GM12878 (cell line): ENCODE data around the gene LRGUK. TPM values are rescaled to one million over a fixed set of nuclear protein-coding genes. Genes with fewer than 3 reads are reported as not detected.

Experiments used
- ATAC-seq: fragments of 200-7000 bp; cut with Tn5 transposase; 3 replicates; pipeline ENCODE4 v1.9.1; 2020; ENCODE audit warnings: mild to moderate bottlenecking, moderate library complexity
- BruUV-seq: library from RNA; stranded (reverse); fragments of 400-500 nt; replicated peaks from 2 replicates; lab custom pipeline; 2021; lab: Mats Ljungman, UMichigan
- CTCF ChIA-PET: fragments of 300-600 bp; sonication (Branson Sonifier 250); formaldehyde crosslinking; extraction: SDS; loops from one replicate; lab custom pipeline; 2021; ENCODE audit warnings: inconsistent platforms; lab: Yijun Ruan, JAX
- POLR2A ChIA-PET: fragments of 350-600 bp; formaldehyde crosslinking; extraction: SDS; loops from one replicate; lab custom pipeline; 2021; ENCODE audit warnings: inconsistent platforms; lab: Charles Lee
- RAD21 ChIA-PET: fragments of 300-600 bp; sonication (Branson Sonifier 250); formaldehyde crosslinking; loops from one replicate; lab custom pipeline; 2023; ENCODE audit warnings: antibody characterized with exemption; ENCODE audit not compliant: unreplicated experiment; lab: Charles Lee
- SMC1A ChIA-PET: fragments of 300-600 bp; sonication (Branson Sonifier 250); formaldehyde crosslinking; loops from one replicate; lab custom pipeline; 2023; ENCODE audit not compliant: unreplicated experiment, uncharacterized antibody; lab: Charles Lee
- DNase-seq: peaks from one replicate; pipeline ENCODE4 v3.0.0-alpha.2; 2011; ENCODE audit warnings: low read depth, low spot score
- FAIRE-seq: peaks from 3 replicates; lab custom pipeline; 2011; peaks lifted over from hg19 to GRCh38; lab: Jason Lieb, UNC
- H2AFZ ChIP-seq: 2 replicates; pipeline ENCODE4 v1.6.0; 2011; ENCODE audit warnings: low read depth, low read length, control low read depth; ENCODE audit not compliant: control insufficient read depth
- H3K27ac ChIP-seq: 2 replicates; pipeline ENCODE4 v1.5.1; 2011; ENCODE audit warnings: control low read depth; ENCODE audit not compliant: control insufficient read depth, insufficient read depth
- H3K27me3 ChIP-seq, 2 experiments: replicated peaks in 1 of 2; 2 replicates each; pipeline versions ENCODE4 v1.6.0 to v1.6.1; 2011; ENCODE audit warnings: low read length in 1 of 2; ENCODE audit not compliant: control insufficient read depth in 2 of 2, insufficient read depth in 2 of 2
- H3K36me3 ChIP-seq, 2 experiments: 2 replicates each; pipeline ENCODE4 v1.5.1; 2011; ENCODE audit warnings: low read length in 1 of 2; ENCODE audit not compliant: control insufficient read depth in 2 of 2, insufficient read depth in 2 of 2
- H3K4me1 ChIP-seq: 2 replicates; pipeline ENCODE4 v1.6.1; 2011; ENCODE audit warnings: mild to moderate bottlenecking, low read length, moderate library complexity, mixed read lengths; ENCODE audit not compliant: control insufficient read depth, insufficient read depth
- H3K4me2 ChIP-seq: 2 replicates; pipeline ENCODE4 v1.6.0; 2011; ENCODE audit warnings: control low read depth; ENCODE audit not compliant: control insufficient read depth, insufficient read depth
- H3K4me3 ChIP-seq: fragments of 200-600 bp; sonication (generic); 2 replicates; pipeline ENCODE4 v1.5.1; 2016
- H3K79me2 ChIP-seq: 2 replicates; pipeline ENCODE4 v1.6.0; 2011; ENCODE audit warnings: low read length; ENCODE audit not compliant: control insufficient read depth, insufficient read depth
- H3K9ac ChIP-seq: 2 replicates; pipeline ENCODE4 v1.8.0; 2011; ENCODE audit warnings: low read length, control low read depth, mixed read lengths; ENCODE audit not compliant: control insufficient read depth, insufficient read depth
- H3K9me3 ChIP-seq: replicated peaks from 3 replicates; pipeline ENCODE4 v1.5.1; 2011; ENCODE audit warnings: mild to moderate bottlenecking, low read length; ENCODE audit not compliant: control insufficient read depth, insufficient read depth
- H4K20me1 ChIP-seq: 2 replicates; pipeline ENCODE4 v1.6.0; 2011; ENCODE audit not compliant: control insufficient read depth, insufficient read depth
- ASH2L ChIP-seq: fragments of 300-600, 200-600 bp; sonication (generic); IDR thresholded peaks from 2 replicates; pipeline ENCODE4 v1.6.1; 2017; ENCODE audit warnings: low read depth, mild to moderate bottlenecking, borderline replicate concordance
- EGR1 ChIP-seq, 2 experiments: IDR thresholded peaks; 1 replicate in 1 of 2; 2 replicates in 1 of 2; pipeline ENCODE4 v1.6.1; 2011 to 2012; ENCODE audit warnings: low read depth in 2 of 2, low read length in 2 of 2, borderline replicate concordance in 1 of 2, mild to moderate bottlenecking in 1 of 2, moderate library complexity in 1 of 2
- HDAC2 ChIP-seq: fragments of 200-600 bp; sonication (generic); IDR thresholded peaks from 2 replicates; pipeline ENCODE4 v1.6.1; 2017
- IRF5 ChIP-seq: fragments of 450-650 bp; IDR thresholded peaks from 2 replicates; pipeline ENCODE4 v1.6.1; 2017; ENCODE audit warnings: borderline replicate concordance
- NR2F1 ChIP-seq: fragments of 450-650 bp; conservative IDR thresholded peaks from 2 replicates; pipeline ENCODE4 v1.6.1; 2017; ENCODE audit warnings: mild to moderate bottlenecking
- ZBTB11 ChIP-seq: fragments of 450-650 bp; formaldehyde crosslinking; IDR thresholded peaks from 2 replicates; pipeline ENCODE4 v1.5.0; 2022; ENCODE audit warnings: mild to moderate bottlenecking, missing genetic modification characterization
- ZBTB4 ChIP-seq: fragments of 450-650 bp; formaldehyde crosslinking; IDR thresholded peaks from 2 replicates; pipeline ENCODE4 v1.4.0; 2022; ENCODE audit warnings: mild to moderate bottlenecking, moderate library complexity
- ZNF622 ChIP-seq: fragments of 450-650 bp; IDR thresholded peaks from 2 replicates; pipeline ENCODE4 v1.6.1; 2017; ENCODE audit warnings: mild to moderate bottlenecking, inconsistent platforms
- WGBS: methylation state at CpG from one replicate; pipeline ENCODE4 v1.1.6; 2016; ENCODE audit warnings: low lambda C conversion rate; ENCODE audit not compliant: insufficient replicate concordance, insufficient coverage; ENCODE audit errors: missing lambda C conversion rate; 5-methylcytosine and 5-hydroxymethylcytosine counted together
- in situ Hi-C: fragments of 300-500 bp; cut with MboI; formaldehyde crosslinking; loops from 9 replicates; pipeline ENCODE4 v1.14.3; 2018; ENCODE audit warnings: mixed read lengths
- intact Hi-C: fragments of 100-400 bp; cut with micrococcal nuclease; formaldehyde crosslinking; loops from one replicate; pipeline ENCODE4 v1.14.2; 2022; ENCODE audit not compliant: unreplicated experiment
- polyA plus RNA-seq, 11 experiments: library from polyadenylated mRNA; depleted of rRNA in 4 of 11; unstranded in 6 of 11; stranded (reverse) in 5 of 11; fragments of >200 nt; fragmentation: Nextera tagmentation in 4 of 11; fragmentation: Illumina TruSeq in 1 of 11; extraction: Ambion mirVana in 4 of 11; extraction: Trizol in 1 of 11; gene quantifications; 1 replicate in 1 of 11; 2 replicates in 10 of 11; pipeline versions ENCODE4 v1.2.1 to v1.2.3, GENCODE V29; 2011 to 2016; ENCODE audit warnings: inconsistent platforms in 2 of 11, missing spikeins in 2 of 11, low read depth in 1 of 11
- total RNA-seq, 4 experiments: library from RNA; depleted of rRNA in 3 of 4; stranded (reverse); fragments of >200 nt in 3 of 4; fragmentation: Illumina TruSeq in 1 of 4; extraction: Trizol in 1 of 4; gene quantifications; 2 replicates each; pipeline versions ENCODE4 v1.2.1 to v1.2.3, GENCODE V29; 2013 to 2021

The LRGUK gene
- total and polyA plus RNA-seq, 10 of the 15 experiments (the other 5 are each of a cell fraction or from before 2014, with no cell fraction given): 0.04 to 0.14 (median 0.08) TPM; not detected in 3

- TF ChIP-seq ZBTB4 (CRISPR knock-in tag) (no peak), HDAC2 (no peak)
- TF ChIP-seq, all 136 proteins: peak for 0
These were observed 48.1 kb upstream of the LRGUK start (continued) for GRCh38 chr7:134078991-134079390.

- Histone ChIP-seq H3K9me3 (no peaks in the 10 kb centered on the region), H3K4me2 (no peak overlapping the region), H3K79me2 (no peaks in the 10 kb centered on the region), H3K36me3 (no peaks in the 10 kb centered on the region), H3K9ac (no peak overlapping the region), H3K27me3 (no peaks in the 10 kb centered on the region), H4K20me1 (no peaks in the 10 kb centered on the region), H2AFZ (no peak overlapping the region), H3K27ac (no peak overlapping the region), H3K4me1 (no peaks in the 10 kb centered on the region), H3K4me3 (no peak overlapping the region)
- FAIRE-seq (no peak), ATAC-seq (no peak), DNase-seq (no peak)
- 100% methylated on average over 1 of the region's 1 CpG for WGBS
- no TSS peak for BruUV-seq
- ChIA-PET RAD21 (no interaction called here), CTCF (no interaction called here), SMC1A (no interaction called here), POLR2A (no interaction called here)
- intact Hi-C loops (no loop called here), in situ Hi-C loops (no loop called here)
- TF ChIP-seq NR2F1: no peak
- TF ChIP-seq EGR1 (IDR thresholded peaks at IDR 0.05; ENCODE audit: borderline replicate concordance in 1 of 2, low read depth in 2 of 2, low read length in 2 of 2): no peak
- no peak for TF ChIP-seq ASH2L
- TF ChIP-seq ZNF622: no peak
- no peak for TF ChIP-seq IRF5
- TF ChIP-seq ZBTB11: no peak
These were observed 45.4 kb upstream of the LRGUK start for GRCh38 chr7:134081695-134082094.
